Coronary artery (tissue), 2 donors: ENCODE measurements around the gene SPANXN4.

ENCODE experiments used
- DNase-seq: peaks from one replicate; pipeline ENCODE4 v3.0.0-alpha.2; 2017; ENCODE audit warnings: low spot score
- H3K27ac ChIP-seq, 2 donors: fragments of 200-600 bp; sonication (generic); one replicate each; pipeline ENCODE4 v1.5.1; 2016 to 2019
- H3K4me3 ChIP-seq: fragments of 200-600 bp; sonication (generic); 2 replicates; pipeline ENCODE4 v1.5.1; 2016; ENCODE audit warnings: mild to moderate bottlenecking, moderate library complexity
- CTCF ChIP-seq: fragments of 200-600 bp; sonication (generic); IDR thresholded peaks from one replicate; pipeline ENCODE4 v1.5.1; 2019; ENCODE audit warnings: antibody characterized with exemption

SPANXN4 gene

DNA sequence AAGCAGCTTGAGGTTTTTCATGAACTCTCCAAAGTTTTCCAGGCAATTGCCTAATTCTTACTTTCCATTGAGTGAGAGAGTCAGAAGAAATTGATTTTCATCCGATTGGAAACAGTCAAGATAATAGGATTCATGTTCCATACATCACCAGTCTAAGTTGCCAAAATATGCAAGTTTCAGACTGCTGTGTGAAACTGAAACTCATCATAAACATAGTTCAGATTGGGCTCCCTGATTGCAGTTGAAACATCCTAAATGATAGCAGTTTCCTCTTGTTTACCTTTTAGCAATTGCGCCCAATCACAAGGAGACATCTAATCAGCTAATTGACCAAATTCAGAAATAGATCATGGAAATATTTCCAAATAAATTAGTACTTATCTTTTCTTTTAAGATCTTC is 56.8 kb downstream of the SPANXN4 start:
- H3K4me3 ChIP-seq = no peak overlapping the region
- no peak overlapping the region for H3K27ac ChIP-seq
- no peak for DNase-seq
- TF ChIP-seq CTCF = no peak
